OCI-LY3 (cell line): ENCODE measurements around the gene COL4A1.

Experiments
- H2AFZ ChIP-seq: fragments of 200-600, 300-600 bp; shearing (Covaris generic); 2 replicates; pipeline ENCODE4 v1.6.0; 2014; ENCODE audit warnings: antibody characterized with exemption, low read depth, low read length
- H3K27ac ChIP-seq: fragments of 200-600, 300-600 bp; sonication (generic); 2 replicates; pipeline ENCODE4 v1.5.1; 2014; ENCODE audit warnings: mild to moderate bottlenecking, low read length, moderate library complexity, mixed read lengths
- H3K27me3 ChIP-seq: fragments of 200-600, 300-600 bp; sonication (generic); 2 replicates; pipeline ENCODE4 v1.6.1; 2014; ENCODE audit warnings: low read depth, low read length, mixed read lengths
- H3K36me3 ChIP-seq: fragments of 200-600, 300-600 bp; sonication (generic); replicated peaks from 2 replicates; pipeline ENCODE3; 2014; ENCODE audit warnings: low read depth, low read length, mixed read lengths
- H3K4me1 ChIP-seq: fragments of 300-600, 200-600 bp; sonication (generic); 2 replicates; pipeline ENCODE4 v1.6.1; 2014; ENCODE audit warnings: low read length, mixed read lengths
- H3K4me2 ChIP-seq: fragments of 200-600, 300-600 bp; sonication (generic); 2 replicates; pipeline ENCODE4 v1.6.1; 2014; ENCODE audit warnings: low read length, mixed read lengths
- H3K4me3 ChIP-seq: fragments of 300-600, 200-600 bp; sonication (generic); 2 replicates; pipeline ENCODE4 v1.5.1; 2014; ENCODE audit warnings: antibody characterized with exemption, mild to moderate bottlenecking, low read length, moderate library complexity
- H3K79me2 ChIP-seq: fragments of 300-600, 200-600 bp; shearing (Covaris generic); 2 replicates; pipeline ENCODE4 v1.6.1; 2014; ENCODE audit warnings: mild to moderate bottlenecking, low read length, mixed read lengths
- H3K9ac ChIP-seq: fragments of 300-600, 200-600 bp; shearing (Covaris generic); 2 replicates; pipeline ENCODE4 v1.6.0; 2014; ENCODE audit warnings: mild to moderate bottlenecking, low read length, moderate library complexity
- H3K9me3 ChIP-seq: fragments of 200-600, 300-600 bp; shearing (Covaris generic); 2 replicates; pipeline ENCODE4 v1.6.1; 2014; ENCODE audit warnings: low read length, mixed read lengths; ENCODE audit not compliant: insufficient read depth
- H4K20me1 ChIP-seq: fragments of 200-600, 300-600 bp; sonication (generic); 2 replicates; pipeline ENCODE4 v1.6.1; 2016; ENCODE audit warnings: low read length, mixed read lengths; ENCODE audit not compliant: insufficient read depth
- CTCF ChIP-seq: fragments of 200-600, 300-600 bp; sonication (generic); IDR thresholded peaks from 2 replicates; pipeline ENCODE4 v1.5.1; 2014; ENCODE audit warnings: antibody characterized with exemption, low read length, low read depth
- EZH2phosphoT487 ChIP-seq: fragments of 200-600 bp; shearing (Covaris generic); IDR thresholded peaks from 2 replicates; pipeline ENCODE4 v1.6.1; 2018; ENCODE audit warnings: antibody characterized with exemption, mixed run types, low read depth

The COL4A1 gene

GRCh38 chr13:110199046-110199831 lies 107.7 kb downstream of the COL4A1 start:
- Histone ChIP-seq H3K79me2 (no peaks in the 10 kb centered on the region), H3K36me3 (no peaks in the 10 kb centered on the region)

GRCh38 chr13:110197471-110197870 lies 109.5 kb downstream of the COL4A1 start:
- Histone ChIP-seq H3K9me3 (no peaks in the 10 kb centered on the region), H3K36me3 (no peaks in the 10 kb centered on the region), H2AFZ (no peak overlapping the region), H3K79me2 (no peaks in the 10 kb centered on the region), H3K4me2 (no peak overlapping the region), H3K9ac (no peak overlapping the region), H3K27me3 (peaks cover 46% of the 10 kb centered on the region), H3K4me3 (no peak overlapping the region), H3K4me1 (no peaks in the 10 kb centered on the region), H4K20me1 (no peaks in the 10 kb centered on the region), H3K27ac (no peak overlapping the region)
- no peak for TF ChIP-seq CTCF
- TF ChIP-seq EZH2phosphoT487, result no peak

More at GRCh38 chr13:110199046-110199831, 107.7 kb downstream of the COL4A1 start:
- Histone ChIP-seq H3K27ac (no peak overlapping the region), H4K20me1 (no peaks in the 10 kb centered on the region), H3K4me1 (no peaks in the 10 kb centered on the region), H3K4me3 (no peak overlapping the region), H3K4me2 (no peak overlapping the region), H2AFZ (no peak overlapping the region), H3K27me3 (peaks cover 32% of the 10 kb centered on the region), H3K9me3 (no peaks in the 10 kb centered on the region), H3K9ac (no peak overlapping the region)
- TF ChIP-seq CTCF (no peak), EZH2phosphoT487 (no peak)

GRCh38 chr13:110197026-110197425 lies 109.9 kb downstream of the COL4A1 start:
- no peaks in the 10 kb centered on the region for H3K9me3 ChIP-seq
- no peaks in the 10 kb centered on the region for H3K36me3 ChIP-seq

More at GRCh38 chr13:110197026-110197425, 109.9 kb downstream of the COL4A1 start:
- no peak overlapping the region for H3K27ac ChIP-seq
- TF ChIP-seq EZH2phosphoT487 (no peak), CTCF (no peak)
- no peaks in the 10 kb centered on the region for H3K4me1 ChIP-seq
- H3K9ac ChIP-seq, result no peak overlapping the region
- H3K27me3 ChIP-seq, result peaks cover 50% of the 10 kb centered on the region
- no peaks in the 10 kb centered on the region for H3K79me2 ChIP-seq
- no peak overlapping the region for H3K4me2 ChIP-seq
- H3K4me3 ChIP-seq, result no peak overlapping the region
- H2AFZ ChIP-seq, result no peak overlapping the region
- H4K20me1 ChIP-seq, result no peaks in the 10 kb centered on the region
